Posterior cingulate gyrus (tissue), 11 donors: Measurements from ENCODE around the gene ATP1A4.
"Not testable (repeated sequence)": the region's sequence is repeated elsewhere in the genome, so short reads cannot be mapped to it uniquely, and the experiment has no call there.

Experiments used
- DNase-seq, 10 donors: peaks; one replicate each; pipeline versions ENCODE4 v3.0.0 to v3.0.0-alpha.2; 2020 to 2021; ENCODE audit warnings: mixed read lengths in 3 of 10
- intact Hi-C: fragments of 100-400 bp; cut with DNase I; formaldehyde crosslinking; loops from one replicate; pipeline ENCODE4 v1.15.1; 2023

The ATP1A4 gene

DNA sequence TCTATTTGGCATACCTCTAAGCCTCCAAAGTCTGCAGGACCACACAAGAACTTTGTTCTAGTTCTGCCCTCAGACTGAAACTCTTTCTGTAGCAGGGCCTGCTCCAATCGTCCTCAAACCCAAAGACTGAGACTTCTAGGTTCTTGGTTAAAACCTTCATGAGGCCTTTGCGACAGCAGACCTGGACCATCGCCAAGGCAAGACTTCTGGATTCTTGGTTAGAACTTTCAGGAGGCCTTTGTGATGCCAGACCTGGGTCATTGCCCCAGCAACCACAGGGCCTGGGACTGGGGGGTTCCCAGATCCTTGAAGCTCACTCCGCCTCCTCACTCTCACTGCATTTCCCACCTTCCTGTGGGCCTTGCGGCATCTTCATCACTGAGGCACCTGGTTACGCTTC lies at the start of gene ATP1A4:
TSS of gene ATP1A4 (plus strand) at position 301 of the 400 bp plus-strand sequence. CDS start 438 bp downstream, outside the sequence.
- intact Hi-C loops, result no loop called here
- DNase-seq, result no peak

- intact Hi-C loops, result loop anchor here (1.0 to 5.0 kb wide), 3 partner anchors 90 to 275 kb away; partner anchors contain the start of gene CASQ1
- DNase-seq, result no peak
These were observed 49.5 kb upstream of the ATP1A4 start for GRCh38 chr1:160101717-160102522.

- peak in 2 of 10 donors; percentile 52 to 77 for DNase-seq
- intact Hi-C loops, result loop anchor here (5.0 kb wide), 2 partner anchors 88 to 273 kb away; partner anchors contain the start of gene CASQ1
These were observed 47.6 kb upstream of the ATP1A4 start for GRCh38 chr1:160103658-160104408.

DNA sequence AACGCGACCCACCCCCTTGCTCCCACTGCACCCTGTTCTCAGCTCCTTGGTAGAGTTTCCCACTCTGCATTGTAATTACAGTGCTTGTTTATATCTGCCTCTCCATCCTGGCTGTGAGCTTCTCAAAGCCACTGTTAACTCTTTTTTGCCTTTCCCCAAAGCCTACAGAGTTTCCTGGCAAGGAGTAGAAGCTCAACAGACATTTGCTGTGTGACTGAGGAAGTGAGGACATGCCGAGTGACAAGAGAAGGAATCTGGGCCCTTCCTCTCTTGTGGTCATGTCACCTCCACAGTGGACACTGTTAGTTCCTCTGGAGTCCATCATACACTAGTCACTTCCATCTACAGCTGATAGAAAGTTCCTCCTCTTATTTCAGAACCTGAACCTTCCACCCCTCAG lies 46.9 kb upstream of the ATP1A4 start:
- intact Hi-C loops, result loop anchor here (5.0 kb wide), 2 partner anchors 88 to 273 kb away; partner anchors contain the start of gene CASQ1
- no peak for DNase-seq

- DNase-seq, result no peak
- intact Hi-C loops, result no loop called here
These were observed 46.2 kb upstream of the ATP1A4 start for GRCh38 chr1:160105155-160105554.

GRCh38 chr1:160107512-160107911 lies 43.9 kb upstream of the ATP1A4 start:
- no peak for DNase-seq
- intact Hi-C loops, result no loop called here

DNA sequence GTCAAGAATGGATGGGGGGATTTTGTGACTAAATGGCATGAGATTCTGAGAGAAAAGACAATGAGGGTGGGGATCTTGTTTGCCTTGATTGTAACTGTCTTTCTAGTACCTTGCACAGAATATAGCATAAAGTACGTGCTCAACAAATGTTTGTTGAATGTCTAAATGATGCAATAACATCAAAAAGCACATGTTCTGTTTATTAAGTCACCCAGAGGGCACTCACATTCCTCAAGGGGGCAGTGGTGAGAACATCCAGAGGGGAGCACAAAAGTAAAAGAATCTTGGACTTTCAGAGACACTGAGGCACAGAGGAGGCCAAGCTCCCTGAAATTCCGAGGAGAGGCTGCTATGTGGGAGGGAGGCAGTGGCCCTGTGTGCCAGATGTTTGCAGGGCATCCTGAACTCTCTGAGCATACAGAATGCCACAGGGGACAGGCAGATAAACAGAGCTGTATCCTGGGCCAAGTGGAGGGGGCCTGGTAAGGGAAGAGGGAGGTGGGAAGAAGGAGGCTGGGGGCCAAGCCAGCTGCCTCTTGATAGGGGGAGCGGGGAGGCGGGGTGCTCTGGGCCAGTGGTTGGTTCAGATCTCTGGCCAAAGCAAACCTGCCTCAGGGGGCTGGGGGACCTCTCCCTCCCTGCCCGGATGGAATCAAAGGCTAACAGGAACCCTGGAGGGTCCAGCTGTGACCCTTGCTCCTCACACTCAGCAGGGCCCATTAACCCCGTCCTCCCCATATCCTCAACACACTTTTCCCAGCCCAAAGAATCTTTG lies 42.3 kb upstream of the ATP1A4 start:
- no peak for DNase-seq
- intact Hi-C loops, result no loop called here

- intact Hi-C loops, result no loop called here
These were observed 41.7 kb upstream of the ATP1A4 start for GRCh38 chr1:160109686-160110085.

DNA sequence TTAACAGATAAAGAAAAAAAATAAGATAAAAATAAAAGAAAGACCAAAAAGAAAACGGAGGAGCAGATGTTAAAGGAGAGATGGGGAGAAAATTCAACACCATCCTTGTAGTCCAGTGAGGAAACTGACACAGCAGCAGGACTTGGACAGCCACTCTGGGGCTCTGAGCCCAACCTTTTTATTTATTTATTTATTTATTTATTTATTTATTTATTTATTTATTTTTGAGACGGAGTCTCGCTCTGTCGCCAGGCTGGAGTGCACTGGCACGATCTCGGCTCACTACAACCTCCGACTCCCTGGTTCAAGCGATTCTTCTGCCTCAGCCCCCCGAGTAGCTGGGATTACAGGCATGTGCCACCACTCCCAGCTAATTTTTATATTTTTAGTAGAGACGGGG lies 39.9 kb upstream of the ATP1A4 start:
- intact Hi-C loops, DNase-seq: not testable (repeated sequence)

More at GRCh38 chr1:160109686-160110085, 41.7 kb upstream of the ATP1A4 start:
- no peak for DNase-seq

DNA sequence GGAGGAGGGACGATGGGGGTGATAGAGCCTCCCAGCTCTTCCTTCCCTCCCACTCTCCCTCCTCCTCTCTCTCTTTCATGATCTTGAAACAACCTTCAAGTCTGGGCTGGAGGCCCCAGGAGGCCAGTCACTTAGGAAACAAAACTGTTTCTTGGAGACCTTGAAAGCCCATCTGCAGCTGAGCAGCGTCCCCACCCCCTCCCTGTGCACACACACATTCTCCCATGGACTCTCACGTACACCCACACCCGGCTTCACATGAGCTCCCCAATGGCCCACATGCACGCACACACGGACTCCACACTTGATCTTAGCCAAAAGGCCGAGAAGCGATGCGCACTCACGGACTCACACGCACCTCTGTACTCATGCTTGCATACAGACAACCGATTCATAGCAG lies 39.0 kb upstream of the ATP1A4 start:
- intact Hi-C loops, result no loop called here
- DNase-seq, result peak in 1 of 10 donors; percentile 75

DNA sequence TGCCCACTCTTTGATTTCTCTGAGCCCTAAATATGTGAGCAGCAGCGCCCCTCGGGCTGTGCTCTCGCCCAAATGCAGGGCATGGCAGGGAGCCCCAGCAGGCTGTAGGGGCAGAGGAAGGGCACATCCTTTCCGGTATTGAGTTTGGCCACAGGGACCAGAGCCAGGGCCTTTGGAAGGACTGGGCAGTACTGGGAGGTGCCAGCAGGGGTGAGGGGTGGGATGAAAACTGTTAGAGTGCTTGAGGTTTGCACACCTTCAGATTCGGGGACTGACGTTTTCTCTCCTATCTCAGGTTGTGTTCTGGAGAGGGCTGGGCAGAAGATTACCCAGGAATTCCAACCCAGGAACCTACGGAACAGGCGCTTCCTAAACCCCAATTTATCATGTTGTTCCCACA lies 38.0 kb upstream of the ATP1A4 start:
- no peak for DNase-seq
- intact Hi-C loops, result no loop called here

GRCh38 chr1:160114085-160114484 lies 37.3 kb upstream of the ATP1A4 start:
- intact Hi-C loops, result no loop called here
- peak in 2 of 10 donors; percentile 44 to 49 for DNase-seq

DNA sequence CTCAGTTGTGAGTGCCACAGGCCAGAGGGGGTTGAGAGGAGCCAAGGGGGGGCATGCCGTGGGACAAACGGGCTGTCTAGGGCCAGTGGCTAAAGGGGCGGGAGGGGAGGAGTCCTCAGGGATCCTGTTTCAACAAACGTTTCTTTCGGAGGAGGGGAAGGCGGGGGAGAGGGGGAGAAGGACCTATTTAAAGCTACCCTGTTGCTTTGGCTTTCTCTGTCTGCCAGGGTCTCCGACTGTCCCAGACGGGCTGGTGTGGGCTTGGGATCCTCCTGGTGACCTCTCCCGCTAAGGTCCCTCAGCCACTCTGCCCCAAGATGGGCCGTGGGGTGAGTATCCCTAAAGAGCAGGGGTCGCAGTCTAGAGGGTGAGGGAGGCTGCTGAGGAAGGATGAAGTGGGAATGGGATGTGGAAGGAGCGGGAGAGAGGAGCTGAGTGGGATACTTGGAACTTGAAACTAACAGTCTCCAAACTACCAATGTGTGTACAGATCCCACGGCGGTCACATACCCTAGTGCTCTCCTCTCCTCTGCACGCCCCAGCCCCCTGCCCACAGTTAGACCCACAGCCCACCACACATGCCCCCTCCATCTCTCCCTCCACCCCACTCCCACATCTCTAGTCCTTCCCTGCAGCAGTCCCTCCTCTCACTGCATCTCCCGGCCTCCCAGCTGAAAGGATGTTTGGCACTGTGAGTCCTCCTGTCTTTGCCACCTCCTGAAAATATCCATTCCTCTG lies 35.7 kb upstream of the ATP1A4 start, which contains the start of gene ATP1A2:
TSS of gene ATP1A2 (plus strand) at position 215 of the 738 bp plus-strand sequence. CDS start at position 318, 103 bp downstream.
- intact Hi-C loops, result no loop called here
- peak in 1 of 10 donors; percentile 77 for DNase-seq

GRCh38 chr1:160116283-160117147 lies 34.9 kb upstream of the ATP1A4 start:
- intact Hi-C loops, result no loop called here
- DNase-seq, result peak in 1 of 10 donors; percentile 74

- intact Hi-C loops, result no loop called here
- no peak for DNase-seq
These were observed 34.1 kb upstream of the ATP1A4 start for GRCh38 chr1:160117300-160117699.

GRCh38 chr1:160117709-160118183 lies 33.7 kb upstream of the ATP1A4 start:
- DNase-seq, result peak; percentile 64 to 96 (median 78)

DNA sequence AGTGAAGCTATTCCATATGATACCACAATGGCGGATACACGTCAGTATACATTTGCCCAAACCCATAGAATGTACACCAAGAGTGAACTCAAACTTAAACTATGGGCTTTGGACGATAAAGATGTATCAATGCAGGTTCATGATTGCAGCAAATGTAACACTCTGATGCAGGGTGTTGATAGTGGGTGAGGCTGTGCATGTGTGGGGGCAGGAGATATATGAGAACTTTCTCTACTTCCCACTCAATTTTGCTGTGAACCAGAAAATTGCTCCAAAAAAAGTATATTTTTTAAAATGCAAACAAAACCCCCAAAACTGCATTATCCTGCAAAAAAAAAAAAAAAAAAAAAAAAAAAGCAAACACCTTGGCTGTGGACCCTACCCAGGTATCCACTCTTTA lies 32.5 kb upstream of the ATP1A4 start:
- intact Hi-C loops, result no loop called here
- no peak for DNase-seq

More at GRCh38 chr1:160117709-160118183, 33.7 kb upstream of the ATP1A4 start:
- intact Hi-C loops, result no loop called here

DNA sequence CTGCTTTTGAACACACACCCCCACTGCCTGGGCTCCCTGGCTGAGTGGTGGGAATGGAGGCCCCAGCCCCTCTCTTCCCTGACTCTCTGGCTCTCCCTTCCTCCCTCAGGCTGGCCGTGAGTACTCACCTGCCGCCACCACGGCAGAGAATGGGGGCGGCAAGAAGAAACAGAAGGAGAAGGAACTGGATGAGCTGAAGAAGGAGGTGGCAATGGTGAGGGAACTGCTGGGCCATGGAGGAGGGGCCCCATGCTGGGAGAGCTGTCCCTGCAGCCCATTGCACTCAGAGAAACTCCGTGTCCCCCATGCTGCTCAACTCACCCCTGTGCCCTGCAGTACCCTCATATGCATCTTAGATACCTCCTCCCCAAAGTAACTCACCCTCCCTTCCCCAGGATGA lies 30.6 kb upstream of the ATP1A4 start:
- intact Hi-C loops, result no loop called here

More for the DNA sequence above, 30.6 kb upstream of the ATP1A4 start:
- DNase-seq, result peak in 3 of 10 donors; percentile 66 to 80 (median 76)
